Measurements from ENCODE around the gene MTFP1. TPM values are rescaled to one million over a fixed set of nuclear protein-coding genes. Genes with fewer than 3 reads are reported as not detected.
A peak's percentile ranks its signal among the peaks of the same experiment; 100 is the strongest.

MTFP1 gene
- total and polyA plus RNA-seq, 9 of the 15 experiments (the other 6 are each of a cell fraction or from before 2014, with no cell fraction given), result 10.7 to 52.0 (median 30.1) TPM

GRCh38 chr22:30425616-30426387 is at the start of gene MTFP1 (continued):
- no peak for TF ChIP-seq PREB (CRISPR knock-in tag; IDR thresholded peaks at IDR 0.05)
- no peak for TF ChIP-seq ZNF511 (CRISPR knock-in tag; IDR thresholded peaks at IDR 0.05)
- no peak for TF ChIP-seq ARID2 (IDR thresholded peaks at IDR 0.05)
- TF ChIP-seq ZFX (CRISPR knock-in tag; IDR thresholded peaks at IDR 0.05), result peak; percentile 51
- TF ChIP-seq HSF4 (CRISPR knock-in tag; IDR thresholded peaks at IDR 0.05; ENCODE audit: borderline replicate concordance), result no peak
- peak; percentile 52; the same call in 1 of the 2 replicates for TF ChIP-seq TOE1 (IDR thresholded peaks at IDR 0.05; ENCODE audit: borderline replicate concordance)
- no peak for TF ChIP-seq TOE1 (CRISPR knock-in tag; IDR thresholded peaks at IDR 0.05; ENCODE audit: borderline replicate concordance, low read depth)
- no peak for TF ChIP-seq PBX2 (CRISPR knock-in tag; IDR thresholded peaks at IDR 0.05; ENCODE audit: low read depth)
- no peak for TF ChIP-seq PBX2 (tag; conservative IDR thresholded peaks at IDR 0.05; ENCODE audit: low read depth)
- no peak for TF ChIP-seq SFPQ (IDR thresholded peaks at IDR 0.05; ENCODE audit: low read depth, low read length)
- no peak for TF ChIP-seq SRF (CRISPR knock-in tag; IDR thresholded peaks at IDR 0.05)
- no peak for TF ChIP-seq SRSF7 (optimal IDR thresholded peaks at IDR 0.05; ENCODE audit: low read depth, low read length)
- 0 out of 2 replicates have a peak, but pooled peaks have one; percentile 31 for TF ChIP-seq CREM (IDR thresholded peaks at IDR 0.05; ENCODE audit: low read depth)
- no peak; the same call in 1 of the 2 replicates for TF ChIP-seq NKRF (IDR thresholded peaks at IDR 0.05; ENCODE audit: borderline replicate concordance)
- peak in 2 of 3 experiments; percentile 42 to 57 for TF ChIP-seq YY1 (IDR thresholded peaks at IDR 0.05; ENCODE audit: borderline replicate concordance in 1 of 3, control insufficient read depth in 1 of 3, extremely low read depth in 1 of 3, insufficient read depth in 3 of 3, insufficient read length in 1 of 3, insufficient replicate concordance in 2 of 3, low read depth in 1 of 3, low read length in 2 of 3)
- no peak for TF ChIP-seq PHB (CRISPR knock-in tag; IDR thresholded peaks at IDR 0.05)
- no peak for TF ChIP-seq GTF2F1 (IDR thresholded peaks at IDR 0.05; ENCODE audit: low read depth, low read length)
- no peak for TF ChIP-seq ZC3H11A (IDR thresholded peaks at IDR 0.05; ENCODE audit: low read depth, low read length)
